ENCODE data around the gene UTP4.

Gene UTP4

GRCh38 chr16:69132424-69133252, at the start of gene UTP4, which contains the start of gene CHTF8:
TSS of gene UTP4 (plus strand) at chr16:69132649. CDS start at chr16:69133460, 811 bp downstream.
TSS of gene CHTF8 (minus strand) at chr16:69132588. CDS start at chr16:69121458, 11,130 bp downstream.
- H3K4me1 ChIP-seq (ENCODE audit: control insufficient read depth, insufficient read depth, low read length) = peaks cover 2% of the 10 kb centered on the region
- peak within 1 kb of the TSS; percentile 91 to 93 for H3K4me3 ChIP-seq (ENCODE audit: low read length in 2 of 2)
- peak within 1 kb of the TSS; percentile 89 for H3K9ac ChIP-seq (ENCODE audit: low read length in 2 of 2)
- H3K27me3 ChIP-seq (ENCODE audit: control insufficient read depth in 1 of 2, insufficient read depth in 2 of 2, low read length in 2 of 2) = no peaks in the 10 kb centered on the region
- H3K36me3 ChIP-seq (ENCODE audit: control insufficient read depth in 2 of 2, insufficient read depth in 2 of 2, low read length in 2 of 2) = peaks cover under 1 to 8% of the 10 kb centered on the region in 2 donors
- H3K27ac ChIP-seq (ENCODE audit: low read length) = peak within 1 kb of the TSS; percentile 73
- H3K9me3 ChIP-seq (ENCODE audit: control insufficient read depth in 2 of 2, low read length in 2 of 2) = no peaks in the 10 kb centered on the region

- Histone ChIP-seq H3K9ac (ENCODE audit: low read length in 2 of 2) (no peak overlapping the region), H3K4me3 (ENCODE audit: low read length in 2 of 2) (no peak overlapping the region), H3K4me1 (ENCODE audit: control insufficient read depth, insufficient read depth, low read length) (no peaks in the 10 kb centered on the region), H3K36me3 (ENCODE audit: control insufficient read depth in 2 of 2, insufficient read depth in 2 of 2, low read length in 2 of 2) (peaks cover 0 to 12% of the 10 kb centered on the region in 2 donors), H3K27me3 (ENCODE audit: control insufficient read depth in 1 of 2, insufficient read depth in 2 of 2, low read length in 2 of 2) (no peaks in the 10 kb centered on the region), H3K27ac (ENCODE audit: low read length) (no peak overlapping the region), H3K9me3 (ENCODE audit: control insufficient read depth in 2 of 2, low read length in 2 of 2) (no peaks in the 10 kb centered on the region)
Observed at GRCh38 chr16:69083306-69083941, 49.0 kb upstream of the UTP4 start.

GRCh38 chr16:69084289-69084688, 48.2 kb upstream of the UTP4 start:
- Histone ChIP-seq H3K27me3 (ENCODE audit: control insufficient read depth in 1 of 2, insufficient read depth in 2 of 2, low read length in 2 of 2) (no peaks in the 10 kb centered on the region), H3K27ac (ENCODE audit: low read length) (no peak overlapping the region), H3K4me1 (ENCODE audit: control insufficient read depth, insufficient read depth, low read length) (no peaks in the 10 kb centered on the region), H3K9ac (ENCODE audit: low read length in 2 of 2) (no peak overlapping the region), H3K9me3 (ENCODE audit: control insufficient read depth in 2 of 2, low read length in 2 of 2) (no peaks in the 10 kb centered on the region), H3K4me3 (ENCODE audit: low read length in 2 of 2) (no peak overlapping the region), H3K36me3 (ENCODE audit: control insufficient read depth in 2 of 2, insufficient read depth in 2 of 2, low read length in 2 of 2) (peaks cover 0 to 12% of the 10 kb centered on the region in 2 donors)

DNA sequence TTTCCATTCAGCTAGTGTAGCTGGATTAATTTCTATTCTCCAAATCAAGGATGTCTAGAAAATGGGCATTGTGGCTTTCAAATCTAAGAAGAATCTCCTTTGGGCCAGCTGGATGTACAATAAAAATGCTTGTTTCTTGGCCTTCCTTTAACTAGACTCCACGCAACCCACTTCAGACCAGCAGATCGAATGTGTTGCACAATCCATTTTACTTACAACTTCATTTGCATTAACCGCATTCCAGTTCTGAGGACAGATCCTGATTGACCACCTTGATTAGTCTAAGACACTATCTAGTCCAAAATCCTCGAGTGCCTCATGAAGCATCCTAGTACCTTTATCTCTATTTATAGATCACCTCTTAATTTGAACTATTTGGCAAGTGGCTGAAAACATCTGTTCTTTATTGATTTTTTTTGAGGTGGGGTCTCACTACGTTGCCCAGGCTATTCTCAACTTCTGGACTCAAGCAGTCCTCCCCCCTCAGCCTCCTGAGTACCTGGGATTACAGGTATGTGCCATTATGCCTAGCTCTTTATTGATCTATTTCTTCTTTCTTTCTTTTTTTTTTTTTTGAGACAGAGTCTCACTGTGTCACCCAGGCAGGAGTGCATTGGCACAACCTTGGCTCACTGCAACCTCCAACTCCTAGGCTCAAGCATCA, 47.3 kb upstream of the UTP4 start:
- H3K4me3 ChIP-seq (ENCODE audit: low read length in 2 of 2) = no peak overlapping the region
- peaks cover 0 to 12% of the 10 kb centered on the region in 2 donors for H3K36me3 ChIP-seq (ENCODE audit: control insufficient read depth in 2 of 2, insufficient read depth in 2 of 2, low read length in 2 of 2)
- no peaks in the 10 kb centered on the region for H3K27me3 ChIP-seq (ENCODE audit: control insufficient read depth in 1 of 2, insufficient read depth in 2 of 2, low read length in 2 of 2)
- H3K9me3 ChIP-seq (ENCODE audit: control insufficient read depth in 2 of 2, low read length in 2 of 2) = no peaks in the 10 kb centered on the region
- no peak overlapping the region for H3K27ac ChIP-seq (ENCODE audit: low read length)
- no peak overlapping the region for H3K9ac ChIP-seq (ENCODE audit: low read length in 2 of 2)
- no peaks in the 10 kb centered on the region for H3K4me1 ChIP-seq (ENCODE audit: control insufficient read depth, insufficient read depth, low read length)

GRCh38 chr16:69087161-69087581, 45.3 kb upstream of the UTP4 start:
- H3K36me3 ChIP-seq (ENCODE audit: control insufficient read depth in 2 of 2, insufficient read depth in 2 of 2, low read length in 2 of 2) = peaks cover 0 to 12% of the 10 kb centered on the region in 2 donors
- no peaks in the 10 kb centered on the region for H3K27me3 ChIP-seq (ENCODE audit: control insufficient read depth in 1 of 2, insufficient read depth in 2 of 2, low read length in 2 of 2)
- no peak overlapping the region for H3K9ac ChIP-seq (ENCODE audit: low read length in 2 of 2)
- no peak overlapping the region for H3K4me3 ChIP-seq (ENCODE audit: low read length in 2 of 2)
- H3K27ac ChIP-seq (ENCODE audit: low read length) = no peak overlapping the region
- H3K9me3 ChIP-seq (ENCODE audit: control insufficient read depth in 2 of 2, low read length in 2 of 2) = no peaks in the 10 kb centered on the region
- H3K4me1 ChIP-seq (ENCODE audit: control insufficient read depth, insufficient read depth, low read length) = no peaks in the 10 kb centered on the region

DNA sequence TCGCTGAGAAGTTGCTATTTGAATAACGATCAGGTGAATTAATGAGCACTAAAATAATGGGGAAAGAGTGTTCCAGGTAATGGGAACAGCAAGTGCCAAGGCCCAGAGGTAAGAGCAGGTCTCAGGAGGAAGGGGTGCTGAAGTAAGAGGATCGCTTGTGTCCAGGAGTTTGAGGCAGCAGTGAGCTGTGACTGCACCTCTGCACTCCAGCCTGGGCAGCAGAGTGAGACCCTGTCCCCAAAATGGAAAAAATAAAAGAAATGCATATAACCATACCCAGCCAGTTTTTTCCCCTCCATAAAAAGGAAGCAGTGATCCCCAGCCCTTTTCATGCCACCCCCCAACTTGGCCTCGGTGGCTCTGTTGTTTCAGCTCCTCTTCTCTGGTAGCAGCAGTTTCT, 43.8 kb upstream of the UTP4 start:
- Histone ChIP-seq H3K27me3 (ENCODE audit: control insufficient read depth in 1 of 2, insufficient read depth in 2 of 2, low read length in 2 of 2) (no peaks in the 10 kb centered on the region), H3K36me3 (ENCODE audit: control insufficient read depth in 2 of 2, insufficient read depth in 2 of 2, low read length in 2 of 2) (peaks cover 0 to 7% of the 10 kb centered on the region in 2 donors), H3K27ac (ENCODE audit: low read length) (no peak overlapping the region), H3K9me3 (ENCODE audit: control insufficient read depth in 2 of 2, low read length in 2 of 2) (no peaks in the 10 kb centered on the region), H3K9ac (ENCODE audit: low read length in 2 of 2) (no peak overlapping the region), H3K4me1 (ENCODE audit: control insufficient read depth, insufficient read depth, low read length) (no peaks in the 10 kb centered on the region), H3K4me3 (ENCODE audit: low read length in 2 of 2) (no peak overlapping the region)

- H3K4me1 ChIP-seq (ENCODE audit: control insufficient read depth, insufficient read depth, low read length) = no peaks in the 10 kb centered on the region
- no peak overlapping the region for H3K27ac ChIP-seq (ENCODE audit: low read length)
- no peak overlapping the region for H3K9ac ChIP-seq (ENCODE audit: low read length in 2 of 2)
- no peaks in the 10 kb centered on the region for H3K9me3 ChIP-seq (ENCODE audit: control insufficient read depth in 2 of 2, low read length in 2 of 2)
- no peak overlapping the region for H3K4me3 ChIP-seq (ENCODE audit: low read length in 2 of 2)
- H3K27me3 ChIP-seq (ENCODE audit: control insufficient read depth in 1 of 2, insufficient read depth in 2 of 2, low read length in 2 of 2) = no peaks in the 10 kb centered on the region
- H3K36me3 ChIP-seq (ENCODE audit: control insufficient read depth in 2 of 2, insufficient read depth in 2 of 2, low read length in 2 of 2) = peaks cover 0 to 4% of the 10 kb centered on the region in 2 donors
Observed at GRCh38 chr16:69089091-69089910, 43.1 kb upstream of the UTP4 start.

DNA sequence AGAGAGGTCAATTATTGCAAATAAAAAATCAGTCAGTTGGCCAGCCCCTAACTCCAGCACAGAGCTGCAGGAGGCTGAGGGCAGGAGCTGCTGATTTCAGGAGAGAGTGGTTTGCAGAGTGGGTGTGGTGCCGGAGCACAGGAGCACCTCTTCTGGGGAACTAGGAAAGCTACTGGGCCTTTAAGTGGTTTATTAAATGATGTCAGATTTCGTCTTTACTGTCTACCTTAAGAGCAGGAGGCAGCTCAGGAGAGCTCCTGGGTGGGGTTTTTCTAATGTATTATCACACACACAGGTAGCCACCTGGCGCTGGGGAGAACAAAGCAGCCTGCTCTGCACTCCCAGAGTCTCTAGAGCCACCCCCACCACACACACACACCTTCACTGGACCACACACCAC, 38.5 kb upstream of the UTP4 start:
- Histone ChIP-seq H3K9me3 (ENCODE audit: control insufficient read depth in 2 of 2, low read length in 2 of 2) (no peaks in the 10 kb centered on the region), H3K27me3 (ENCODE audit: control insufficient read depth in 1 of 2, insufficient read depth in 2 of 2, low read length in 2 of 2) (no peaks in the 10 kb centered on the region), H3K4me1 (ENCODE audit: control insufficient read depth, insufficient read depth, low read length) (no peaks in the 10 kb centered on the region), H3K36me3 (ENCODE audit: control insufficient read depth in 2 of 2, insufficient read depth in 2 of 2, low read length in 2 of 2) (no peaks in the 10 kb centered on the region), H3K9ac (ENCODE audit: low read length in 2 of 2) (no peak overlapping the region), H3K27ac (ENCODE audit: low read length) (no peak overlapping the region), H3K4me3 (ENCODE audit: low read length in 2 of 2) (no peak overlapping the region)

GRCh38 chr16:69094501-69094900, 37.9 kb upstream of the UTP4 start:
- no peak overlapping the region for H3K9ac ChIP-seq (ENCODE audit: low read length in 2 of 2)
- H3K9me3 ChIP-seq (ENCODE audit: control insufficient read depth in 2 of 2, low read length in 2 of 2) = no peaks in the 10 kb centered on the region
- H3K27ac ChIP-seq (ENCODE audit: low read length) = no peak overlapping the region
- no peaks in the 10 kb centered on the region for H3K27me3 ChIP-seq (ENCODE audit: control insufficient read depth in 1 of 2, insufficient read depth in 2 of 2, low read length in 2 of 2)
- no peaks in the 10 kb centered on the region for H3K4me1 ChIP-seq (ENCODE audit: control insufficient read depth, insufficient read depth, low read length)
- no peaks in the 10 kb centered on the region for H3K36me3 ChIP-seq (ENCODE audit: control insufficient read depth in 2 of 2, insufficient read depth in 2 of 2, low read length in 2 of 2)
- H3K4me3 ChIP-seq (ENCODE audit: low read length in 2 of 2) = no peak overlapping the region

DNA sequence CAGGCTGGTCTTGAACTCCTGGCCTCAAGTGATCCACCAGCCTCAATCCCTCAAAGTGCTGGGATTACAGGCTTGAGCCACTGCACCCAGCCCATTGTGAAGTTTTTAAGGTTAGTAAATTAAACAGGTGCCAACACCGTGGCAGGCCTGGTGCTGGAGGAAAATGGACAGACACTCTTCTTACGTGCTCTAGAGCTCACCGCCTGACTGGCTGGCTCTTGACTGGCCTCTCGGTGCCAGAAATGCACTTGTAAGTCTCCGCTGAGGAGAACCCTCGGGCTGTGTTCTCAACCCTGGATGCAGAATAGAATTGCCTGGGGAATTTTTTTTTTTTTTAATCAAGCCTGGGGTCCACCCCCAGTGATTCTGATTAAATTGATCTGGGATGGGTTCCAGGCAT, 37.3 kb upstream of the UTP4 start:
- no peaks in the 10 kb centered on the region for H3K36me3 ChIP-seq (ENCODE audit: control insufficient read depth in 2 of 2, insufficient read depth in 2 of 2, low read length in 2 of 2)
- no peak overlapping the region for H3K9ac ChIP-seq (ENCODE audit: low read length in 2 of 2)
- H3K9me3 ChIP-seq (ENCODE audit: control insufficient read depth in 2 of 2, low read length in 2 of 2) = no peaks in the 10 kb centered on the region
- no peaks in the 10 kb centered on the region for H3K4me1 ChIP-seq (ENCODE audit: control insufficient read depth, insufficient read depth, low read length)
- H3K27me3 ChIP-seq (ENCODE audit: control insufficient read depth in 1 of 2, insufficient read depth in 2 of 2, low read length in 2 of 2) = no peaks in the 10 kb centered on the region
- H3K27ac ChIP-seq (ENCODE audit: low read length) = no peak overlapping the region
- H3K4me3 ChIP-seq (ENCODE audit: low read length in 2 of 2) = no peak overlapping the region
